Erythroblast (primary cell): Measurements from ENCODE around the gene PSKH1.
"Not testable (repeated sequence)": the region's sequence is repeated elsewhere in the genome, so short reads cannot be mapped to it uniquely, and the experiment has no call there.

Source experiments
- DNase-seq, 2 experiments: peaks; one replicate each; lab custom pipeline; 2025; lab: John Stamatoyannopoulos, UW
- GATA1 ChIP-seq: IDR thresholded peaks from 2 replicates; pipeline ENCODE4 v1.6.1; 2011; ENCODE audit warnings: low read depth, mild to moderate bottlenecking, control low read depth, low read length, moderate library complexity
- POLR2A ChIP-seq: IDR thresholded peaks from 2 replicates; pipeline ENCODE4 v1.6.1; 2011; ENCODE audit warnings: mild to moderate bottlenecking, low read length

The PSKH1 gene

GRCh38 chr16:67857547-67858233, 35.4 kb upstream of the PSKH1 start:
- peak; percentile 69 to 70 for DNase-seq
- TF ChIP-seq POLR2A = no peak
- no peak for TF ChIP-seq GATA1

GRCh38 chr16:67858500-67858899, 34.6 kb upstream of the PSKH1 start:
- TF ChIP-seq GATA1 (no peak), POLR2A (no peak)

GRCh38 chr16:67860589-67861398, 32.3 kb upstream of the PSKH1 start:
- TF ChIP-seq GATA1 (no peak), POLR2A (no peak)
- DNase-seq = peak; percentile 46 to 53

More at GRCh38 chr16:67858500-67858899, 34.6 kb upstream of the PSKH1 start:
- DNase-seq = no peak

- no peak for DNase-seq
- TF ChIP-seq GATA1 = no peak
- TF ChIP-seq POLR2A = no peak
Observed at GRCh38 chr16:67861877-67862276, 31.2 kb upstream of the PSKH1 start.

- TF ChIP-seq GATA1 (no peak), POLR2A (no peak)
- no peak for DNase-seq
Observed at GRCh38 chr16:67862623-67863583, 30.2 kb upstream of the PSKH1 start.

- not testable (repeated sequence) for DNase-seq
Observed at GRCh38 chr16:67864044-67864443, 29.0 kb upstream of the PSKH1 start.

- no peak for DNase-seq
Observed at GRCh38 chr16:67864594-67864993, 28.5 kb upstream of the PSKH1 start.

GRCh38 chr16:67865318-67865717, 27.7 kb upstream of the PSKH1 start:
- TF ChIP-seq GATA1 (no peak), POLR2A (no peak)
- DNase-seq = peak; percentile 52 to 61

More at GRCh38 chr16:67864594-67864993, 28.5 kb upstream of the PSKH1 start:
- no peak for TF ChIP-seq POLR2A
- no peak for TF ChIP-seq GATA1

- TF ChIP-seq GATA1 (no peak), POLR2A (no peak)
Observed at GRCh38 chr16:67868290-67868689, 24.8 kb upstream of the PSKH1 start.

GRCh38 chr16:67869653-67870052, 23.4 kb upstream of the PSKH1 start:
- DNase-seq = no peak
- no peak for TF ChIP-seq GATA1
- TF ChIP-seq POLR2A = no peak

More at GRCh38 chr16:67868290-67868689, 24.8 kb upstream of the PSKH1 start:
- DNase-seq = no peak

- TF ChIP-seq GATA1 = no peak
- no peak for TF ChIP-seq POLR2A
- no peak for DNase-seq
Observed at GRCh38 chr16:67871256-67871655, 21.8 kb upstream of the PSKH1 start.

- no peak for DNase-seq
- no peak for TF ChIP-seq GATA1
- no peak for TF ChIP-seq POLR2A
Observed at GRCh38 chr16:67872131-67872630, 20.9 kb upstream of the PSKH1 start.

- peak; percentile 87 to 89 for DNase-seq
- TF ChIP-seq GATA1 = no peak
- peak; percentile 62 for TF ChIP-seq POLR2A
Observed at GRCh38 chr16:67872631-67873434, 20.2 kb upstream of the PSKH1 start, which contains the start of gene EDC4. Gene EDC4 (plus strand): TSS chr16:67873052. CDS start chr16:67873262, 210 bp downstream.
